T-helper 2 cell treated with Interferon-gamma antibody and Interleukin-4, amounts not matched to agents 100 ng/mL and 5 ng/mL, for 36 hours (primary cell): ENCODE measurements around the gene PDPK1. TPM values are rescaled to one million over a fixed set of nuclear protein-coding genes. Genes with fewer than 3 reads are reported as not detected.

Source experiments
- intact Hi-C: fragments of 100-400 bp; cut with micrococcal nuclease; formaldehyde crosslinking; loops from one replicate; pipeline ENCODE4 v1.15.1; 2023
- total RNA-seq: library from RNA; stranded (reverse); gene quantifications from 2 replicates; pipeline ENCODE4 v1.2.3, GENCODE V29; 2022

The PDPK1 gene
- total RNA-seq, 1 donor from 2014 or later: 47.1 TPM

- intact Hi-C loops: no loop called here
Observed at GRCh38 chr16:2505695-2506094, 32.1 kb upstream of the PDPK1 start.

GRCh38 chr16:2507052-2507659 is 30.7 kb upstream of the PDPK1 start:
- intact Hi-C loops: no loop called here

GRCh38 chr16:2507665-2508064 is 30.2 kb upstream of the PDPK1 start:
- intact Hi-C loops: no loop called here

DNA sequence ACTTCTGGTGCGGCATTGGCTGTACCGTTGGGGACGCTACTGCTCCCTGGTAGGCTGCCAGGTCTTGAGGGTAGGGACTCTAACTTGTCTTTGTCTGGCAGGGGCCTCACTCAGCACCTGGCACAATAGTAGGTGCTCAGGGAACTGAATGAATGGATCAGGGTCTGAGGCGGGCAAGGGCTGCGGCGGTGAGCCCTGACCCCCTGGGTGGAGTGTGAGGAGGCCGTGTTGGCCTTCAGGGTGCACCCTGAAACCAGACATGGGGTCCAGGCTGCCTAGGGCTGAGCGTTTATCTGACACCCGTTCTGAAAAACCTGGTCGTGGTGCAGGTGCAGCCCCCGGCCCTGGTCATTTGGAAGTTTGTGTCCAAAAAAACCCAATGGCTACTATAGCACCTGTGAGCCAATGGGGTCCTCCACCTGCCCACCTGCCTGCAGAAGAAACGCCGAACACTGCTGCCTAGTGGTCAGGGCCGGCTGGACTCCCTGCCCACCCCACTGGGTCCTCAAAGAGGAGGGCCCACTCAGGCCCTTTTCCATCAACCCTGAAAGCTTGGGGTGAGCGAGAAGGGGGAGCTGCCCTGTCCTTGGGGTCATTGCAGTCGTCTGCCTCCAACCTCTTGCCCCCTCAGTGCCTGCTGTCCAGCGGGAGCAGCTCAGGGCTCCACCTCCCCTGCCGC is 29.0 kb upstream of the PDPK1 start:
- intact Hi-C loops: no loop called here

GRCh38 chr16:2511128-2511800 is 26.6 kb upstream of the PDPK1 start:
- intact Hi-C loops: no loop called here

DNA sequence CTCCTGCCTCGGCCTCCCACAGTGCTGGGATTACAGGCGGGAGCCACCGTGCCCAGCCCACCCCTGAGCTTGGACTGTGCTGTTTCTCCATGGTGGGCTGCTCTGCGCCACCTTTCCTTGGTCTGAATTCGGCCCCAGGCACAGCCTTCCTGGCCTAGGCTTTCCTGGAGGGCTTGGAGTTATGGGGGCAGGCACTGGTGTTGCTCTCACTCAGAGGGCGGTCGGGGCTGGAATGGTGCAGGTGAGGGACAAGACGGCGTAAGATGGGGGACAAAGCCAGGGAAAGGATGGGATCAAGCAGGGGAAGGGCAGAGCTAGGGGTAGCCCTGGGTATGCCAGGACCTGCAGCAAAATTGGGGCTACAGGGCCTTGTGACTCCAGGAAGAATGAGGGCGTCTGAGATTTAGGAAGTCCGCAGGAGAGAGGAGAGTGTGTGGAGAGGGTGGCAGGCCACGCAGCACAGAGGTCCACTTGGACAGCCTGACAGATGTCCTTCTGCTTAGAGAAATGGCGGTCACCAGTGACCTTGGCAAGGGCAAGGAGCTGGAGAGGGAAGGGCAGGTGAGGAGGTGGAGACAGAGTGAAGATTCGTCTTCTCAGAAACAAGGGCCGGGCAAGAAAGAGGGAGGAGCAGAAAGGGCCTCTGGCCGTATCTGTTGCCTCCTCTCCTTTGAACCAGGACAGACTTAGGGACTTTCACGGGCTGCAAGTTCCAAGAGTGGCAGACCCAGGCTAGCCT is 25.7 kb upstream of the PDPK1 start:
- intact Hi-C loops: no loop called here

- intact Hi-C loops: loop anchor here (1.0 kb wide), 1 partner anchor 19 kb away; no protein-coding TSS in a partner anchor
Observed at GRCh38 chr16:2512735-2513404, 25.0 kb upstream of the PDPK1 start.

- intact Hi-C loops: loop anchor here (1.0 kb wide), 1 partner anchor 19 kb away; no protein-coding TSS in a partner anchor
Observed at GRCh38 chr16:2513405-2514332, 24.2 kb upstream of the PDPK1 start, which contains the start of gene ATP6V0C. TSS of gene ATP6V0C (plus strand) at chr16:2513952. CDS start at chr16:2514104, 152 bp downstream.

GRCh38 chr16:2514333-2515179 is 23.3 kb upstream of the PDPK1 start:
- intact Hi-C loops: no loop called here

DNA sequence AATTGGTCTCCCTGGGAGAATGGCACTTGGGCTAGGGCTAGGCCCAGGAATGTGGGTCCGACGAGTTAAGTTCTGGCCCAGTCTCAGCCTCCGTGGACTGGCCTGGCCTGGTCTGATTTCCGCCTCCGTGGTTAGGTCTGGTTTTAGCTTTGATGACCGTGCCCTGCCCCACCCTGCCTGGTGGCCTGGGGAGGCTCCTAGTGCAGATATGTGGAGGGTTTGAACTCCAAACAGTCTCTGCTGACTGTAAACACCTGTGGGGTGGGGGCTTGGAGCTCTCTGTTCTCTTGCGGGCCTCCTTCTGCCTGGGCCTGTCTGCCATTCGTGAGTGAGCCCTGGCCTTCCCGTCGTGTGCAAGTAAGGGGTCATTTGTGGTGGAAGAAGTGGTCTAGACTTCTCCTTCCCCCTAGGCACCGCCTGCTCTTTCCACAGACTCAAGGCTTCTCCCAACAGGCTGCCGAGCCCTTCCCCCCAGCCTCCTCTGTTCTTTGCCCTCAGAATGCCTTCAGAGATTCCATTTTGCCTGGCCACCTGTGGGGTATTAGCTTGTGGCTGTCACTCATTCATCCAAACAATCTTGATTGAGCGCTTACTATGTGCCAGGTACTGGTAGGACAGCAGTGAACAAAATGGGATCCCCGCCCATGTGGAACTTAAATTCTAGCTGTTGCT is 22.5 kb upstream of the PDPK1 start:
- intact Hi-C loops: no loop called here

GRCh38 chr16:2516391-2517240 is 21.2 kb upstream of the PDPK1 start:
- intact Hi-C loops: no loop called here

- intact Hi-C loops: no loop called here
Observed at GRCh38 chr16:2517954-2518605, 19.7 kb upstream of the PDPK1 start.

- intact Hi-C loops: no loop called here
Observed at GRCh38 chr16:2518823-2519710, 18.8 kb upstream of the PDPK1 start.

GRCh38 chr16:2519711-2520080 is 18.1 kb upstream of the PDPK1 start:
- intact Hi-C loops: loop anchor here (1.0 kb wide), 1 partner anchor 13 kb away; no protein-coding TSS in a partner anchor

DNA sequence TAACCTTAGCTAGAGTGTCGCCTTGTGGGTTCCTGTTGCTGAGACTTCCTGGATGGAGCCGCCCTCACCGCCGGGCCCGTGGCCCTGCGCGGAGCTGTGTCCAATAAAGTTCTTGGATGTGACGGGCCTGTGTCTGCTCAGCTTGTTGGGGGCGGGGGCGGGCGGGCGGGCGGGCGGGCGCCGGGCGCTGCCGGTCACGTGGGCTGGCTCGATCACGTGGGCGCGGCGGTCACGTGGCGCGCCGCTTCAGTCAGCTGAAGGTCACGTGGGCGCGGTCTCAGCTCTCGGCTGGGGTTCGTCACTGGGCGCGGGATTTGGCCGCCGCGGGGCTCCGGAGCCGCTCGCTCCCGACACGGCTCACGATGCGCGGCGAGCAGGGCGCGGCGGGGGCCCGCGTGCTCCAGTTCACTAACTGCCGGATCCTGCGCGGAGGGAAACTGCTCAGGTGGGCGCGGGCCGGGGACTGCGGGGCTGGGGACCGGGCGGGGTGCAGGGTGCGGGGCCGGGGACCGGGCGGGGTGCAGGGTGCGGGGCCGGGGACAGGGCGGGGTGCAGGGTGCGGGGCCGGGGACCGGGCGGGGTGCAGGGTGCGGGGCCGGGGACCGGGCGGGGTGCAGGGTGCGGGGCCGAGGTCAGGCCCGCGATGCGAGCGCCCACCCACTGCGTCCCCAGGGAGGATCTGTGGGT is 17.6 kb upstream of the PDPK1 start, which contains the start of gene AMDHD2:
TSS of gene AMDHD2 (plus strand) at position 275 of the 687 bp plus-strand sequence. CDS start at position 363, 88 bp downstream.
- intact Hi-C loops: loop anchor here (1.0 kb wide), 1 partner anchor 12 kb away; no protein-coding TSS in a partner anchor
